ENCODE results near the gene AKAP7.

AKAP7 gene

GRCh38 chr6:131199568-131200272, 64.5 kb downstream of the AKAP7 start:
- no peak for DNase-seq (ENCODE audit: low spot score)

DNA sequence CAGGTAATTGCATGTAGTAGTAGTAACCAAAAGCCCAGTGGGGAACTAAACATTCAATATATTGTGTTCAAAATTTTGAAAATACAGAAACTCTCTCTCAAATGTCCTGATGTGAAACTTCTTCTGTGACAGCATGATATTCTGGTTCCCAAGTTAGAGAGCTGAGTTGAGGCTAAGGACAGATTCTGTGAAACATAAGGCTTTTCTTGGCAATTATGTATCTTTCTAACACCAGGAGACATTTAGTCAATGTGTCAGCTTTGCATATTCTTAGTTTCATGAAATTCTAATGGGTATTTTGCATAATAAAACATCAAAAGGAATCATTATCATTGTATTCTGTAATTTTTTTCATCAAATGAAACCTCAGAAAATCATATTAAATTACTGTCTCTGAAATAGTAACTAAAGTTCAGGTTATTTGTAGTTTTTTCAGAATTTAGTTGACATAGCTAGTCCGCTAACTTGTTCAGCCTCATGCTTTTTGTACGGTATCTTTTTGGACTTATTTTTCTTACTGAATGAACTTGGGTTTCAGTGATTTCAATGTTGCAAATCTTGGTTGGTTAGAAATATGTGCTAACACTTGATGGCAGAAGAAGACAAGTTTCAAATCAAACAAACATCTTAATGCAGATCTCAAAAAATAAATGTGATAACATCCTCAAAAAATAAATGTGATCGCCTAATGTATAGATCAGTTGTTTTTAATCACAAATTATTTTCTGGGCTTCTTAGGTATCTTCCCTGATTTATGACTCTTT, 70.4 kb downstream of the AKAP7 start:
- no peak for DNase-seq (ENCODE audit: low spot score)

- no peak for DNase-seq (ENCODE audit: low spot score)
Measured at GRCh38 chr6:131206463-131207251, 71.4 kb downstream of the AKAP7 start.

DNA sequence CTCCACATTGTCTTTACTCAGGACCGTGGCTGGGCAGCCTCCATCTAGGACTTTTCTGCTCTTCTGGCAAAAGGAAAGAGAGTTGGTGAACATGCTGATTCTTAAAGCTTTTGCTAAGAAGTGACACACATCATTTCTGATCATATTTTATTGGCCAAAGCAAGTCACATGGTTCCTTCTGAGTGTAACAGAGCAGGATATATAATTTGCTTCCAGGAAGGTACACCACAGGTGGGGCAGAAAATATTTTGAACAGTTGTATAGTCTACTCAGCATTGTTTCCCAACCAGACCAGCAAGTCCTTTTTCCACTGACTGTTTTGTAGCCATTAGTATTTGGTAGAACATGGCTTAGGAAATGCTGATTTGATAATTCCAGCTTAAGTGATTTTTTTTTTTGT, 73.5 kb downstream of the AKAP7 start:
- no peak for DNase-seq (ENCODE audit: low spot score)

- no peak for DNase-seq (ENCODE audit: low spot score)
Measured at GRCh38 chr6:131210469-131210868, 75.2 kb downstream of the AKAP7 start.

DNA sequence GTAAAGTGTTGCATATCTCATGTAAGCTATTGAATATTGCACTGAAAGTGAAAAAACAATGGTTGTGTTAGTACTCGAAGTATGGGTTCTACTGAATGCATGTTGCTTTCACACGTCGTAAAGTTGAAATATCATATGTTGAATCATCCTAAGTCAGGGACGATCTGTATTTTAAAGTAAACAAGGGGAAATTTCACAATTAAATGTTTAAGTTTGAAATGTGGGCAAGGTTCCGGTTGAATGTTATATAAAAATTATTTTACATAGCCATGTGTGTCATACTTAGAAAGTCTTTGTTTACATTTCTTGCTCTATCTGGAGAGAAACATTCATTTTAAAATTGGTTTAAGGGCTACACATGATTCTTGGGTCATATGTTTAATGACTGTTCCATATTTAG, 76.8 kb downstream of the AKAP7 start:
- DNase-seq (ENCODE audit: low spot score): no peak

DNA sequence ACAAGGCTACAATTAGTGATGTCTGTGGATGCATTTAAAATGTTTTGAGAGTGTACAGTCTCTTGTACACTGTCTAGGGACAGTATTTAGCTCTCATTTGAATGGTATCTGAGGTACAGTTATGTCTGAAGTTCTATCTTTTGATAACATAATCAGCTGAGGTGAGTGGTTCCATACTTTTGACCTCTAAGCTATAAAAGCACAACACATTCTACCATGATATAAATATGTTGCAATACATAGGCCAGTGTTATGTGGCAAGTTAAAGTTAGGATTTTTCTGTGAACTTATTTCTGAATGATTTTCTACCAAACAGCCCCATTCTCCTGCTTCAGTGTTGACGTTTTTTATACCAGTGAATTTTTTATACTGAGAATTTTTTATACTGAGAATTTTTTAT, 77.6 kb downstream of the AKAP7 start:
- no peak for DNase-seq (ENCODE audit: low spot score)

DNA sequence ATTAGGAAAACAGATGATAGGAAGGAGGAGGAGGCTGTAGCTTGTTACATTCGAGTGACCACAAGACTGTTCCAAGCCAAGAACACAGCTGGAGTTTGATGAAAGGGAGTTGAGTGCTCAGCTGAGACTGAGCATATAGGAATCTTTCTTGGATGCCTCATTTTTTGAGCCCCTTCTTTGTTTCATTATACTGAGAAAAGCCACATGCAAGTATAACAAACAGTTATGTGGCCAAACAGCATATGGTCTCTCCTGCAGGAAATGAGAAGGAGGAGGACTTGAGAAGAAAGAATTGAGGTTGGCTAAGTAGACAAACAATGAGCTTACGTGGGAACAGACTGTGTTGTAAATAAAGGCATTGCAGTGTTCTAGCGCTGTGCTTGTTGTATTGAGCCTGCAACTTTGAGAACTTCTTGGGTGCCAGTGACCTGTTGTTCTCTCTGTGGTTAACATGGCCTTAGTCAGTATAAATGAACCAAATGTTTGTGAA, 78.3 kb downstream of the AKAP7 start:
- DNase-seq (ENCODE audit: low spot score): no peak

DNA sequence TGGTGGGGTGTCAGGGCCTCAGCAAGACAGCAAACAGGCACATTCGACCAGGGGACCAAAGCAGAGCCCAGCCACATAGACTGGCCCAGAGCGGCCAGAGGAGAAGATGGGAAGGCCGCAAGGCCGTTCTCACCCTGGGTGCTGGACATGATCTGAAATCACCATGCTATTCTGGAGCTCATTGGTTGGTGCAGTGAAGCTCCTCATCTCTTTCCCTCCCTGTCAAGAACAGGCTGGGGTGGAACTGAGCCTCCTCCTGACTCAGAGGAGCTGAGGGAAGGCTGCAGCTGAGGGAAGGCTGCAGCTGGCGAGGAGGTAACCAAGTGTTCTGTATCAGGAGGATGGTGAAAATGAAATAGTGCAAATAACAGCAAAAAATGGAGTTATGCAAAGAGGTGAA, 80.0 kb downstream of the AKAP7 start:
- no peak for DNase-seq (ENCODE audit: low spot score)

DNA sequence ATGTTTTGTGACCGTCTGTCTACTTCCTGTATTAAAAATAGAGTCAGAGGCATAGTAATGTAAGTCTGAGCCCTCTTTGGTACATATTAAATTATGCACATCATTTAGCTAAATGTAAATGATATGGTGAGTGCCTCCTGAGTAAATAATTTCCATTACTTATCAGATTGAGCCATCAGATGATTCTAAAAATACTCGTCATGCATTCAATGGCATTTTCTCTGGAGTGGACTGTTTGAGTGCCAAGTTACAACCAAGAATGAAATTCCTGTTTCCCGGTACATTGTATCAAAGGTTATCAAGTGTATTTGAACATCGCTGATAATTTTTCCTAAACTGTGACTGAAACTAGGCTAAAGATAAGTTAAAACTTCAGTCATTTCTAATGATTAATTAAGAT, 81.0 kb downstream of the AKAP7 start:
- DNase-seq (ENCODE audit: low spot score): no peak

- no peak for DNase-seq (ENCODE audit: low spot score)
Measured at GRCh38 chr6:131222773-131223172, 87.5 kb downstream of the AKAP7 start.

GRCh38 chr6:131223416-131223815, 88.1 kb downstream of the AKAP7 start:
- no peak for DNase-seq (ENCODE audit: low spot score)

- no peak for DNase-seq (ENCODE audit: low spot score)
Measured at GRCh38 chr6:131225127-131225526, 89.9 kb downstream of the AKAP7 start.

- no peak for DNase-seq (ENCODE audit: low spot score)
Measured at GRCh38 chr6:131225959-131226358, 90.7 kb downstream of the AKAP7 start.

DNA sequence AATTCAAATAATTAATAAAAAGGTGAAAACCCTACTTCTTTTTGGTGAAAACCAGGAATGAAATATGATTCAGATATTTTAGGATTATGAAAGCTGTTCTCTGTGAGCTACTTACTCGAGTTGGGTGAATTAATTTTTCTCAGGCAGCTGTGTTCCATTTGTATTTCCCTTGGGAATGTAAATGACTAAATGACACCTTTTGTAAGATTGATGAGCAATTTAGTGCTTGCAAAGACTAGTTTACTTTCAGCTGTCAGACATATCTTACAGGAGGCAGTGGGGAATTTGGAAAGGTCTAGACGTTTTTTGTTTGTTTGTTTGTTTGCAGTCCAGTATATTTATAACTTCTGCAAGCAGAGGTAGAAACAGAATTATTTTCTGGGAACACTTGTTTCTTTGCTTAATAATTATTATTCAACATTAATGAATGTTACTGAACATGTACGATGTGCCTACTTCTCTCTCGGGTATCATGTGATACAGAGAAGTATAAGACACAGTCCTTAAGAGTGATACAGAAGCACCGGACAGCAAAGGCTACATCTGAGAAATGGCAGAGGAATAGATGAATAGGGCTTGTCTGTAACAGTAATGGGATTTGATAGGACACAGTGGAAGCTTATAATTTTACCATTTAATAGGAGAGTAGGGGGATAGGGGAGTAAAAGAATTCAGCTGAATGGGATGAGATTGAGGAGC, 91.3 kb downstream of the AKAP7 start:
- no peak for DNase-seq (ENCODE audit: low spot score)

GRCh38 chr6:131227158-131227543, 91.9 kb downstream of the AKAP7 start:
- DNase-seq (ENCODE audit: low spot score): no peak

- no peak for DNase-seq (ENCODE audit: low spot score)
Measured at GRCh38 chr6:131231103-131231502, 95.8 kb downstream of the AKAP7 start.

GRCh38 chr6:131231891-131232290, 96.6 kb downstream of the AKAP7 start:
- DNase-seq (ENCODE audit: low spot score): no peak

GRCh38 chr6:131244942-131245341, 109.7 kb downstream of the AKAP7 start:
- DNase-seq (ENCODE audit: low spot score): no peak

GRCh38 chr6:131250122-131250521, 114.9 kb downstream of the AKAP7 start:
- peak; percentile 21 for DNase-seq (ENCODE audit: low spot score)

- no peak for DNase-seq (ENCODE audit: low spot score)
Measured at GRCh38 chr6:131250936-131251335, 115.7 kb downstream of the AKAP7 start.

- no peak for DNase-seq (ENCODE audit: low spot score)
Measured at GRCh38 chr6:131251590-131252199, 116.4 kb downstream of the AKAP7 start.

Data from COLO829 (cell line).